HS-27A (cell line): ENCODE data around the gene HYAL2.
A peak's percentile ranks its signal among the peaks of the same experiment; 100 is the strongest.
"Not testable (repeated sequence)": the region's sequence is repeated elsewhere in the genome, so short reads cannot be mapped to it uniquely, and the experiment has no call there.

Source experiments
- DNase-seq: peaks from one replicate; pipeline ENCODE4 v3.0.0-alpha.2; 2012; ENCODE audit warnings: low read depth, missing footprints

Gene HYAL2

DNA sequence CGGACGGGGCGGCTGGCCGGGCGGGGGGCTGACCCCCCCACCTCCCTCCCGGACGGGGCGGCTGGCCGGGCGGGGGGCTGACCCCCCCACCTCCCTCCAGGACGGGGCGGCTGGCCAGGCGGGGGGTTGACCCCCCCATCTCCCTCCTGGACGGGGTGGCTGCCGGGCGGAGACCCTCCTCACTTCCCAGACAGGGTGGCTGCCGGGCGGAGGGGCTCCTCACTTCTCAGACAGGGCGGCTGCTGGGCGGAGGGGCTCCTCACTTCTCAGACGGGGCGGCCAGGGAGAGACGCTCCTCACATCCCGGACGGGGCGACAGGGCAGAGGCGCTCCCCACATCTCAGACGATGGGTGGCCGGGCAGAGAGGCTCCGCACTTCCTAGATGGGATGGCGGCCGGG lies 10.5 kb downstream of the HYAL2 start:
- not testable (repeated sequence) for DNase-seq

DNA sequence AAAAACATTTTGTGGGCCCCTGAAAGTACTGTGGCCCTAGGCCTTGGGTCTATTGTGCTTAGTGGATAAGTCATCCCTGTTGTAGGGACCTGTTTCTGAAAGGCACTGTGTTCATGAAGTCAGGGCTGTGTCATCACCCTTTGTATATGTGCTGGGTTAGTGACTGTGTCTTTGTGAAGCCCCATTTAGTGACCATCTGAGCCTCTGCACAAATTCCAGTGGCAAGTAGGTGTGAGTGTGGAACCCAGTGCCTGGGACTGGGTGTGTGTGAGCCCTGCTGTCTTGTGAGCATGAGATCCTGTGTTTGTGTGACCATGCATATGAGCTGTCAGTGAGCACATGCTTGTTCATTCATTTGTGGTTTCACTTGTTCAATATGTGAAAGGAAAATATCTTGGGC lies 17.9 kb downstream of the HYAL2 start:
- DNase-seq = no peak

DNA sequence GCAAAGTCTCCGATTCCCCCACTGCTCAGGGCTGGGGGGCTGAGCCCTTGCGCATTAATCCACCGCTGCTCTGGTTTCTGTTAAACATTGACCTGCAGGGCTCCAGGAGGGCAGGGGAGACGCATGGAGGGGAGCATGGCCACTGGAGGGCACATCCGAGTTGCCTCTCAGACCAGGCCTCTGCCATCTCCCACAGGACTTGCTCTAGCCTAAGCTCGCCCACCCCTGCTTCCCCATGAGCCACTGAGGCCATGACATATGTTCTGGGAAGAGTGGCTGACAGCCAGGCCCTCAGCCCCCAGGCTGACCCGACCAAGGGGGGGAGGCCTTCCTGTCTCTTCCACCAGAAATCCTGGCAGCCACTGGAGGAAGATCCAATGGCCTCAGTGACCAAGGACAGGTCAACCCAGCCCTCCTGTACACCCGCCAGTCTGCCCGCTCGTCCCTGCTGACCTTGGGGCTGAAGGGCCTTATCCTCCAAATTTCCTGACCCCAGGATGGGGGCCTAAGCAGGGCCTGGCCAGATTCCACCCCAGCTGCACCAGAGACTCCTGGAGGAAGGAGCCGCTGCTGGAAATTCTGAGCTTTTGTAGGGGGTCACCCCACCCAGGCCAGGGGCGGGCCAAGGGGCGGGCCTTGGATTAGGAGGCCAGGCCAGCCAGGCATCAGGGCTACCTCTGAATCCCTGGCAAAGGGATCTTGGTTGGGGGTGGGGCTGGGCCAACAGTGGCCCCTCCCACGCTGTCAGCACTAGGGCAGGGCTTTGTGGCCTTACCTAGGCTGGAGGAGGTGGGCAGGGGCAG lies 19.3 kb downstream of the HYAL2 start, which contains the start of gene HYAL1:
Gene HYAL1, minus strand, starts transcription at position 562 of the 803 bp plus-strand sequence. CDS start 618 bp downstream, outside the sequence.
- DNase-seq = no peak

DNA sequence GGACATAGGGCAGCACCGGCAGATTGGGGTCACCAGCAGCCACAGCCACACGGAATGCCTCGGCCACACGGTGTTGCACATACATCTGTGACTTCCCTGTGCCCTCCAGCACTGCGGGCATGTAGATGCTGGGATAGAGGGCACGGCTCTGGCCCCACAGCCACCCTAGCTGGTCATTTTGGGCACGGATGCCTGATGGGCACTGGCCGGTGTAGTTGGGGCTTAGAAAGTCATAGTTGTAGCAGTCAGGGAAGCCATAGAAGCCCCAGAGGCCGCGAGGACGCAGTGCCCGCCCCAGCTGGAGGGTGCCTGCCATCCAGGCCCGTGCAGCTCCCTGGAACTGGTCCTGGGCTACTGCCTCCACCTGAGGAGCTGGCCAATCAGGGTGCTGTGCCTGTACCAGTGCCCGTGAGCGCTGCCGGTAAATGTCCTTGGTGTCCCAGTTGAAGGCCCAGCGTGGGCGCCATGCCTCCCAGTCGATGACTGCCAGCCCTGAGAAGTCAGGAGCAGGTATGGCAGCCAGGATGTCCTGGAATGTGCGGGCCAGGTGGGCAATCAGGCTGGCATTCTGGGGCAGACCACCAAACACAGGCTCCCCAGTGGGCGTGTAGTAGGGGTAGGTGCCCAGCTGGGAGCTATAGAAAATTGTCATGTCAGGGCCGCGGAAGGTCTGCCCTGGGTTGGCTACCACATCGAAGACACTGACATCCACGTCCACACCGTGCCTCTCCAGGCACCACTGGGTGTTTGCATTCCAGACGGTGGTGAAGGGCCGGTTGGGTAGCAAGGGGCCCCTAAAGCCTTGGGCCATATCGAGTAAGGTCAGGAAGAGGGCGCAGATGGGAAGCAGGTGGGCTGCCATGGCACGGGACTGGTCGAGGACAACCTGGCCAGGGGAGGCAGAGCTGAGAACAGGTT lies 20.2 kb downstream of the HYAL2 start:
- no peak for DNase-seq

DNA sequence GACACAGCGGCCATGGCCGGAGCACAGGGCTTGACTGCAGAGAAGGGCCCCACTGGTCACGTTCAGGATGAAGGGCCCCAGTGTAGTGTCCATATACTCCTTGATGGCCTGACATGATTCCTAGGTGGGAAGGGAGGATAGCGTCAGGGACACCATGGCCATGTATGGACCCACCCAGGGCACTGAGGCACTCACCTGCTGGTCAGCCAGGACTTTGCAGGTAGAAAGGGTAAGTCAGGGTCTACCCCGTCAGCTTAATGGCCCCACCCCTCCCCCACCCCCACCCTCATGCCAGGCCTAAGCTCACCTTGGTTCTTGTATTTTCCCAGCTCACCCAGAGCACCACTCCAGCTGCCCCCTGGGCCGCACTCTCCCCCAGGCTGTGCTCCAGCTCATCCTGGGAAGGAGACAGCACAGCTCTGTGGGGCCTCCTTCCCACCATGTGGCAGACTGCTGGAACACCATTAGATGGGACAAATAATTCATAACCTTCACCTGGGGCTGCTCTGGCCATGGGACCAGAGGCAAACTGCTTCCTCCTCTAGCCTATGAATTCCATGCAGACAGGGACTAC lies 21.8 kb downstream of the HYAL2 start:
- no peak for DNase-seq

DNA sequence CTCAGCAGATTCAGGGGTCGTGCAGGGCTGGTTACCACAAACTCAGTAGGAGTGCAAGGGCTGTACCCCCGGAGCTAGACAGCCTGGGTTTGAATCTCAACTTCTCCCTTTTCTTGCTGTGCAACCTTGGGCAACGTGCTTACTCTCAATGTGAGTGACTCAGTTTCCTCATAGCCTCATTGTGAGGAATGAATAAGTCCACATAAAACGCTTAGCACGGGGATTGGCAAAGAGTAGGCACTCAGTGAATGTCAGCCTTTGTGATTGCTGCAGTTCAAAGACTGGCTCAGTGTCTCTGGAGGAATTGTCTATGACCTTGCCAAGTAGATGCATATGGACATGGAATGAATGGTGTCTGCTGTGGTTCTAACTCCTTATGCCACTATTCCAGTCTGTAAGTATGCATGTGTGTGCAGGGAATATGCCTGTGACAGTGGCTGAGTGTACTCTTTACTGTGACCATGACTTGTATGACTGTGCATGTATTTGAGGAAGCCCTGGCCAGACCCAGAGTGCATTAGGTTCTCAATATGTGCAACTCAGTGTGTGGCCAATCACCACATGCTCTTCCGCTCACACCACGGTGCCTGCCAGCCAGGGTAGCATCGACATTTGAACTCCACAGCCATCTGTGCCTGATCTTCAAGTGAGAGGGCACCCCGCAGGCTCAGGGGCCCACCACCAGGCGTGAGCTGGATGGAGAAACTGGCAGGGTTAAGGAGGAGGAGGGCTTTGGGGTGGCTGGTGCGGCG lies 22.4 kb downstream of the HYAL2 start:
- DNase-seq = no peak

DNA sequence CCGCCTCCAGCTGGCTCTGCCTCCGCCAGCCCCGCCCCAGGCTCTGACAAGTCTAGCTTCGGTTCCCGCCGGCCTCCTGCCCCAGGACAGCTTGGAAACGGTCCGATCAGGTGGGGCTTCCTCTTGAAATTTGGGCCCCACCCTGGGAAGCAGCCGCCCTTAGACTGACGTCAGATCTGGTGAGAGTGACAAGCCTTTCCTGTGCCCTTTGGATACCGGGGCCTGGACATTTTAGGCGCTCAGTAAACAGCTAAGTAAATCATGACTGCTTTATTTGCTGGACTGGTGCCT lies 23.0 kb downstream of the HYAL2 start:
- DNase-seq = no peak

DNA sequence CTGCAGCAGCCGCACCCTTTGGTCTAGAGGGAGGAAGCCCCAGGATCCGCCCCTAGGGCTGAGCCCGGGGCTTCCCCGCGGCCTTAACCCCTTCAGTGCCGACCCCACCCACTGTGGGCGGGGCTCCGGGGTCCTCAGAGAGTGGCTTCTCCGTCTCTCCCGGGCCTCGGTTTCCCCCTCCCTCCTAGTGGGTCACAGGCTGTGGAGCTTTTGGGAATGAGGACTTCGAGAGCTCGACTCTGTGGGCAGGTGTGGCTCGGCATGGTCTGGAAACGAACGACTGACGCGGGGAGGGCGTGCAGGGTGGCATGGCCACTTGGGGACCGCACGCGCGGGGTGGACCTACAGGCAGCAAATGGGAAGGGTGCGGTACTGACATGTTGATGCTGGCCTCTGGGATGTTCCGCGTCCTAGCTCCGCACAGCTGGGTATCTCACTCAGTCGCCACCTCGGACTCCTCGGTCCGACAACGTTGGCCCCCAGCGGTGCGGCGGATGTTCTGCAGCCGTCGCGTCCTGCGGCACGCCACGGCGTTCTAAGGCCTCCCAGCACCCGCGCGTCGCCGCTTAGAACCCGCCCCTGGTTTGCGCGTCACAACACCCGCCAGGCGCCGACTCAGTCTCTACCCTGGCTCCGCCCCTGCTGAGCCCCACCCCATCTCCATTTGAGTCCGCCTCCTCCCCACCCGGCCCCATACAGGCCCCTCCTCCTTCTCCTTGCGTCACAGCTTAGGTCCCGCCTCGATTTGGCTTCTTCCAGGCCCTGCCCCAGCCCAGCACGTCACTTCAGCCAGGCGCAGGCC lies 23.5 kb downstream of the HYAL2 start, which contains the start of the genes HYAL3 and NAA80:
Gene HYAL3, minus strand, starts transcription at position 570 of the 802 bp plus-strand sequence. CDS start 3,803 bp downstream, outside the sequence.
Gene NAA80, minus strand, starts transcription at position 570 of the 802 bp plus-strand sequence. CDS start 1,942 bp downstream, outside the sequence.
- peak; percentile 99 for DNase-seq

DNA sequence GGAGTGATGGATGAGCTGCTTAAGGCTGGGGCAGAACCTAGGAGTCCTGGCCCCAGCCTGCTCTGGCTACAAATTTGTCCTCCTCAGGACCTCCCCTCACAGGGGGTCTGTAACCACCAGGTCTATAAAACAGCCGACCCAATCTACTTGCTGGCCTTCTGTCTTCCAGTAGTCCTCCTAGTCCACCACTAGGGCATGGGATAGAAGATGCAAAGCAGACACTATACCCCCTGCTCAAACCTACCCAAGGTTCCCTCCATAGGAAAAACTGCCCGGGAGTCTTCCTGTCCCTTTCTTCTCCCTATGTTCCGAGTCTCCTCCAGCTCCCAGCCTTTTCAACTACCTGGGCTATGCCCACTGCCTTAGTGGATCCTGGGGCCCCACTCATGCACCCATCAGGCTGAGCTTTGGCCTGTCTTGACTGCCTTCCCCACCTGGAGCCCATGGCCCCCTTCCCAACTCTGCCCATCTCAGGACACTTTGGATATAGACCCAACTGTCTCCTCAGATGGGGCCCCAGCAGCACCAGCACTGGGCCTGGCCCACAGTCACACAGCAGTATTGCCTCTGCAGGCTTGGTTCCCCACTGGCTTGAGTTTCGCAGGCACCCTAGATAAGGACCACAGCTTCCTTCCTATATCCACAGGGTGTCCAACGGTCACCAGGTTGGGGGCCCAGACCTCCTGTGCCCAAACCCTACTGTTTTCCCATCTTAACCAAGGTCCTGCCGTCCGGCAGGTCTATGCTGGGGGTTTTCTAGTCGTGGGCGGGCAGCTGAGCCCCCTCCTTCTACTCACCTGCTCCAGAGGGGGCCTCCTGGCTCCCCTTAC lies 24.4 kb downstream of the HYAL2 start:
- no peak for DNase-seq

DNA sequence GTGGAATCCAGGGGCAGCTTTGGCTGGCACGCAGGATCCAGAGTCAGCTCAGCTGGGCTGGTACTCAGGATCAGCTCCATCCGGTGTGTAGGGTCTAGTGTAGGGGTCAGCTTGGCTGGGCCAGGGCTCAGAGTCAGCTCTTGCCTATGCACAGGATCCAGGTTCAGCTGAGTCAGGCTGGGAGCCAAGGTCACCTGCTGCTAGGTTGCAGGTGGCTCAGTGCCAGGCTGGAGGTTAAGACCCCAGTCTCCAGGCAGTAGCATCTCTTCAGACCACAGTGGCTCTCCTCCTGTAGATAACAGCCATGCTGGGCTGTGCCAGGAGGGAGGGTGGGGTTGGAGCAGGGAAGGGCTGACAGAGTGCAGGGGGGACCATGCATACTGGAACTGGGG lies 25.2 kb downstream of the HYAL2 start:
- DNase-seq = no peak

DNA sequence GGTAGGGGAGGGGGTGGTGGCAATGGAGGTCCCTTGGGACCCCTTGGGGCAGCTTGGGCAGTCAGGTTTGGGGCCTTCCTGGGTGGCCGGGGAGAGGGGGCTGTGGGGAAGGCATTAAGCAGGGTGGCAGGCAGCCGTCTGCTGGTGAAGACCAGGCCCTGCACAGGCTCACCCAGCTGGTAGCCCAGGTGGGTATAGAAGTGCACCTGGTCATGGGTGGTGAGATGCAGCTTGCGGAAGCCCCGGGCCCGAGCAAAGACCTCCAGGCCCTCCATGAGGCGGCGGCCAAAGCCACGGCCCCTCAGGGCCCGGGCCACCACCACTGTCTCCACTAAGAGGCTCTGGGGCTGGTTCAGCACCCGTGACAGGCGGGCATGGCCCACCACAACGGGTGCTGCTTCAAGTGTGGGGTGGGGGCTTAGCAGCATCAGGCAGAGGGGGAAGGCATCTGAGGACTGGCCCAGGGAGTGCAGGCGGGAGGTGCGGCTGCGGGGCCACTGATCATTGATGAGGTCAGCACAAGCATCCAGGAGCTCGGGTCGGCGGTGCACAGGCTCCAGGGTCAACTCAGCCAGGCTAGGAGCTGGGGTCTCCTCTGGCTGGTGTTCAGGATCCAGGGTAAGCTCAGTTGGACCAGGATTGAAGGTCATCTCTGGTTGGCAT lies 25.7 kb downstream of the HYAL2 start:
- DNase-seq = no peak

DNA sequence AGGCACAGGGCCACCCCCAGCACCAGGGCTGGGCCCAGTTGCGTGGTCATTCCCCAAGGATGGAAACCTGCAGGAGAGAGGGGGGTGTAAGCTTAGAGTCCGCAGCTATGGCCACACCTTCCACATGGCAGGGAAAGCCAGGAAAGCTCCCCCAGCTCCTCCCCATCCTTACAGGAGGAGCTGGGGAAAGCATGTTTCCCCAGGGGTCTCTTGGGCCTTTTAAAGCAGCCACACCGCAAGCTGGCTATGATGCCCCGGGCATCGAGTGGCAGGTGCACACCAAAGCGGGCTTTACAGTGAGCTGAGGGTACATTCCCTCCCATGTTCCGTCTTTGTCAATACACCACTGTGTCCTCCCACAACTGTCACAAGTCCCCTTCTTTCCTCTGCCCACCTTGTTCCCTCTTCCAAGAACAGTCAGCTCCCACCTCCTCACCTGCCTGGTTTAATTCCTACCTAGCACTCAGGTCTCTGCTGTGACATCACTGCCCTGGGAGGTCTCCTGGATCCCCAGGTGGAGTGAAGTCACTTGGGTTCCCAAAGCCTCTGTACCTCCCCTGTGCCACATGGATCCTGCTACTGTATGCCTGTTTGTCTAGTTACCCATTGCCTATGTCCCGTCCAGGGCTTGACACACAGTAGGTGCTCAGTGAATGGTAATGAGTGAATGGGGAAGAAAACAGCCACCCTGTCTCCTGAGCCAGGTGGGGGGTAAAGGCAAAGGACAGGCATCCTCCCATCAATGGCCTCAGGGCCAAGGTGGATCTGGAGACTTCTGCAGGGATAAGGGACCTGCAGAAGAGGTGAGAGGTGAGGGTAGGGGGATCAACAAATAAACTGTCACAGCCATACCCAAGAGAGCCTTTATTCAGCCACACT lies 26.8 kb downstream of the HYAL2 start:
- DNase-seq = no peak

DNA sequence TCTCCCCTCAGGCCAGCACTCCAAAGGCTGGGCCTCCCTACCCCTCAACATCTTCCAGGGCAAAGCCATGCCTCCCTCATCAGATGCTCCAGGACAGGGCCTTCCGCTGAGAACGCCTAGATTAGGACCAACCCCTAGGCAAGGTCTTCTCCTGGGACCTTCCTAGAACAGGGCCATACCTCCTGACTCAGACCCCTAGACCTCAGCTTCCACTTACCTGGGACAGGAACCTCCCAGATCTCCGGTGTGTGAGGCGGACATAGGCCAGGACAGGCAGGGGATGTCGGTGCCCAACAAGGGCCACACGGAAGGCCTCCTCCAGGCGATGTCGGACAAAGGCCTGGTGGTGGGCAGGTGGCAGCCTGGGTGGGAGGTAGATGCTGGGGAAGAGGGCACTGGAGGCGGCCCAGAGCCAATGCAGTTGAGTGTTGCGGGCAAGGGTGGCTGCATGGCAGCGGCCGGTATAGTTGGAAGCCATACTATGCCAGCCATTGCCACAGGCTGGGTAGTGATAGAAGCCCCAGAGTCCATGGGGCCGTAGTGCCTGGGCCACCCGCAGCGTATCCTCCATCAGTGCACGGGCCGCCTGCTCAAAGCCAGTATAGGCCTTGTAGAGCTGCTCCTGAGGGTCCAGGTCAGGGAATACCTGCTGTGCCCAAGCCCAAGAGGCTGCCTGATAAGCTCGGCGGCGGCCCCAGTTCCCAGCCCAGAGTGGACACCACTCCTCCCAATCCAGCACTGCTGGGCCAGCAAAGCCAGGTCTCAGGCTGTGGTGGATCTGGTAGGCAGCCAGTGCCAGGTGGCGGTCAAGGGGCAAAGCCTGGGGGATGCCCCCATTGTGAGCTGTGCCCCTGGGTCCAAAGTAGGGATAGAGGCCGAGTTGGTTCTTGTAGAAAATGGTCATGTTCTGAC lies 27.8 kb downstream of the HYAL2 start:
- no peak for DNase-seq

DNA sequence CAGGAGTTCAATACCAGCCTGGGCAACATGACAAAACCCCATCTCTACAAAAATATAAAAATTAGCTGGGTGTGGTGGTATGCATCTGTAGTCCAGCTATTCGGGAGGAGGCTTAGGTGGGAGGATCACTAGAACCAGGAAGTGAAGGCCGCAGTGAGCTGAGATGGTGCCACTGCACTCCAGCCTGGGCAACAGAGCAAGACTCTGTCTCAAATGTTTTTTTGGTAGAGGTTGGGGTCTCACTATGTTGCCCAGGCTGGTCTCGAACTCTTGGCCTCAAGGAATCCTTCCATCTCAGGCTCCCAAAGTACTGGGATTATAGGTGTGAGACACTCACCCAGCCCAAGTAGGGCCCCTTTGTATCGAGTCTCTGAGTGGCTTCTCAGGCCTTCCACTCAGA lies 28.5 kb downstream of the HYAL2 start:
- no peak for DNase-seq

DNA sequence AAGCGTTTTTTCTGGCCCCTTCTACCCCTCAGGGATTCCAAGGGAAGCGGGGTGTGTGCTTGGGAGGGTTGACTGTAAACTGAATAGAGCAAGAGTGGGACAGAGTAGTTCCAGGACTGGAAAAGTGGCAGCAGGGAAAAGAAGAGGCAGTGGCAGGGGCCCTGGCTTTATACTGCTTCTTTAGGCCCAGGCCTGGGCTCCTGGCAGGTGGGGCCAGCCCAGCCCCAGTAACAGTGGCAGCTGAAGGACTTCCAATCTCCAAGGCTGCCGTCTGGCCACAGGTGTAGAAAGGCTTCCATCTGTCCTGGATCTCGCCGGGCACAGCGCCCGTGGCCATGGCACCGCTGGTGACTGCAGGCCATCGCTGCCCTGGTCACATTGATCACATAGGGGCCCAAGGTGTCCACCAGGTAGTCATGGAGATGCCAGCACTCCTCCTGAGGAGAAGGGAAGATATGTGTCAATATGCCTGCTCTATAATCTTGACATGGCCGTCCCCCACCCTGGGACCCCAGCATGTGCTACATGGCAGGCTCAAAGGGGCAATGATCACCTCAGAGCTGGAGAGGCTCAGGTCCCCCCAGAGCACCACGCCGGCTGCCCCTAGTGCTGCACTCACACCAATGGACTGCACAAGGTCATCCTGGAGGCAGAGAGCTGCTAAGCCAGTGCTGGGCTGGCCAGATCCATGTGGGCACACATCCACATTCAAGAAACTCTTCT lies 29.3 kb downstream of the HYAL2 start:
- no peak for DNase-seq

DNA sequence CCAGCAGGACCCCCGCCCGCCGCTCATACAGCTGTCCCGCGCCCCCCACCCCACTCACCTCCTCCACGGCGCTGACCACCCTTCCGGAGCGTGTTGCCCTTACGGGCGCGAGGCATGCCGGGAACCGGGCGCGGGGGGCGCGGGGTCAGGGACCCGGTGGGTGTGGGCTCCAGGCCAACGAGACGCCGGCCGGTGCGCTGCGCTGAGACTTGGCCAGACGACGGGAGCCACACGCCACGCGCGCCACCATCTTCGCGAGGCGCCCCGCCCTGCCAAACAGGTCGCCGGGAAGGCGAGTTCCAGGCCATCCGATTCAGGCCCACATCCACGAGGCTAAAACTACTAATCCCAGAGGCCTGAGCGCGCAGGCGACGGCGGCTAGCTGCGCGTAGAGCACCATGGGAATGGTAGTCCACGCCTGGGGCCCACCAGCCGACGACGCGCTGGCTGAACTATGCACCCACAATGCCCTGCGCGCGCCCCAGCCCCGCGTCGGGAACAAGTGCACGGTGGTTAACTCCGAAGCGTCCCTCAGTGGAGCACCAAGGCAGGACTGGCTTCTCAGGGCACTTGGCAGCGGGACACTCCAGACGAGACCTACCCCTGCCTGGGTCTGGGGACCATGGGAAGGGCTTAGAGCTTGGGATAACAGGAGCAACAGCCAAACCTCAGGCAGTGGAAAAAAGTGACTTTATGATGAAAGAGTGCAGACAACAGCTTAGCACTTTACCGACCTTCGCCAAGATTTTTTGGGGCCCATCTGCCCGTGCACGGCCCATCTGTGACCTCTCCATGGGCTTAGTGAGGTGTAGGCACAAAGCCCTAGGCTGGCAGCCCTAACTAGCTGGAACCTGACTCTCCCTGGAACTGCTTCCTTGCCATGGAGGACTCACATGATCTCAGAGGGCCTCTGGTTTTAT lies 30.1 kb downstream of the HYAL2 start, which contains the start of gene IFRD2:
Gene IFRD2, minus strand, starts transcription at position 271 of the 920 bp plus-strand sequence. Its CDS starts 155 bp downstream, at position 116.
- peak; percentile 95 for DNase-seq
